SK-N-MC (cell line): Measurements from ENCODE around the gene DAAM1.

Experiments
- DNase-seq: peaks from one replicate; pipeline ENCODE4 v3.0.0-alpha.2; 2011; ENCODE audit warnings: low read depth, low spot score
- H3K27ac ChIP-seq: fragments of 200-600 bp; sonication (generic); 2 replicates; pipeline ENCODE4 v1.5.1; 2016; ENCODE audit warnings: mixed run types
- H3K36me3 ChIP-seq: fragments of 200-600 bp; sonication (generic); 2 replicates; pipeline ENCODE4 v1.6.1; 2017; ENCODE audit warnings: antibody characterized with exemption, low read length, mixed read lengths; ENCODE audit not compliant: insufficient read depth
- H3K4me3 ChIP-seq: fragments of 200-600 bp; sonication (generic); 2 replicates; pipeline ENCODE4 v1.5.1; 2016
- H3K9ac ChIP-seq: fragments of 200-600 bp; sonication (generic); 2 replicates; pipeline ENCODE4 v1.8.0; 2017; ENCODE audit warnings: mixed run types, mixed read lengths; ENCODE audit not compliant: insufficient read length
- H3K9me3 ChIP-seq: fragments of 200-600 bp; sonication (generic); 2 replicates; pipeline ENCODE4 v1.6.1; 2017; ENCODE audit warnings: low read depth, mild to moderate bottlenecking, antibody characterized with exemption, low read length, moderate library complexity, mixed read lengths
- EZH2 ChIP-seq: fragments of 200-600 bp; sonication (generic); IDR thresholded peaks from one replicate; pipeline ENCODE4 v1.6.1; 2017; ENCODE audit warnings: antibody characterized with exemption
- FOXP2 ChIP-seq: optimal IDR thresholded peaks from 2 replicates; pipeline ENCODE3; 2011; ENCODE audit warnings: mild to moderate bottlenecking, moderate library complexity; ENCODE audit not compliant: insufficient read depth; ENCODE audit errors: extremely low read length, control extremely low read depth
- POLR2AphosphoS5 ChIP-seq: IDR thresholded peaks from 2 replicates; pipeline ENCODE4 v1.6.1; 2012; ENCODE audit warnings: mild to moderate bottlenecking, low read depth, low read length, borderline replicate concordance

The DAAM1 gene

GRCh38 chr14:59342516-59343484, 154.3 kb downstream of the DAAM1 start:
- TF ChIP-seq FOXP2 (no peak), POLR2AphosphoS5 (no peak), EZH2 (no peak)
- Histone ChIP-seq H3K27ac (no peak overlapping the region), H3K9me3 (no peaks in the 10 kb centered on the region), H3K9ac (no peak overlapping the region), H3K36me3 (no peaks in the 10 kb centered on the region), H3K4me3 (no peak overlapping the region)
- no peak for DNase-seq

- Histone ChIP-seq H3K9me3 (no peaks in the 10 kb centered on the region), H3K36me3 (no peaks in the 10 kb centered on the region), H3K4me3 (no peak overlapping the region; the same call in 1 of the 2 replicates), H3K27ac (peak overlapping the region; percentile 88; the same call in 1 of the 2 replicates), H3K9ac (no peak overlapping the region)
- DNase-seq = no peak
- TF ChIP-seq POLR2AphosphoS5 (no peak), EZH2 (no peak), FOXP2 (no peak)
Observed at GRCh38 chr14:59343585-59343984, 155.1 kb downstream of the DAAM1 start.

- TF ChIP-seq POLR2AphosphoS5 = no peak
- TF ChIP-seq FOXP2 = no peak
- TF ChIP-seq EZH2 = no peak
- Histone ChIP-seq H3K9me3 (no peaks in the 10 kb centered on the region), H3K27ac (peak overlapping the region; percentile 88), H3K9ac (no peak overlapping the region), H3K36me3 (no peaks in the 10 kb centered on the region), H3K4me3 (peak overlapping the region; percentile 47)
- no peak for DNase-seq
Observed at GRCh38 chr14:59344016-59344415, 155.5 kb downstream of the DAAM1 start.

DNA sequence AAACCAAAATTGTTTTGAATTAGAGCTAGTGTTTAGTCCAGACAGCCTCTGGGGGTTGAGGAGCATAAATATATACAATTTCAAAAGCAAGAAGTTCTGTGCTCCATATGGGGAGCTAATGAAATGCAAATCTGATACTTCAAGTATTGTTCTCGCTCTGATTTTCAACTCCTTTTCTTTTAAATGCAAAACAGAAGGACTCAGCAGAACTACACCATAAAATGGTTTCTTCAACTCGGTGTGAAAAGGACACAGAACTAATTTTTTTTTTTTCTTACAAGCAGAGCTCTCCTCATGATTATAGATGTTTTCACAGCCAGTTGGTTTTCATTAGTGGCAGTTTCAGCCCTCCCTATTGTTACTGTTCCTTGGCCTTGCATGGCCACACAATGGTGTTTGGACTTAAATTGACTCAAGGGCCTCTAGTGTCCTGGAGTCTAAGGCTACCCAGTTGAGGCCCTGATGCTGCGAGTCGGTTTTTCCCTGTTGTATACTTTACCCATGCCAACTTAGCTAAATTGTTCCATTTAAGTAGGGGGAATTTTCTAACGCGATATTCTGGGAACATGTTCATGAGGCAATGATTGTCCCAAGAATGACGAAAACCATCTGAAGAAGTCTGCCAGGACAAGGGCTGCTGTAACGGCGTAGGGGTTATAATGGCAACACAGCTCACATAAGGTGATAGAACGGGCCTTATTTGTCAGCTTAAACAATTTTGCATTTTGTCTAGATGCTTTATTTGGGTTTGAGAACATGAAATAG, 156.4 kb downstream of the DAAM1 start:
- no peak overlapping the region for H3K9ac ChIP-seq

DNA sequence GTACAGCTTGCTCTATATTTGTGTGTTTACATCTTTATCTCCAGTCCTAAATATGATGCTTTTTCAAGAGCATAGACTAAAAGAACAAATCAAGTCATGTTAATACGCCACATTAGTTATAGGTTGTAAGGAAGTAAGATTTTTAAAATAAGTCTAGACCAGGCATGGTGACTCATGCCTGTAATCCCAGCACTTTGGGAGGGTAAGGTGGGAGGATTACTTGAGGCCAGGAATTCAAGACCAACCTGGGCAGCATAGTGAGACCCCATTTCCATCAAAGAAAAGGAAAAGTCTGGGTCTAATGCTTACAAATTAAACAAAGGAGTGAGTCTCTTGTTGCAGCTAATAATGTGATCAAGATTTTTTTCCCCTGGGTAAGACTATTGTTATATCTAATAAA, 157.9 kb downstream of the DAAM1 start:
- Histone ChIP-seq H3K36me3 (no peaks in the 10 kb centered on the region), H3K9me3 (no peaks in the 10 kb centered on the region), H3K9ac (no peak overlapping the region), H3K4me3 (no peak overlapping the region), H3K27ac (no peak overlapping the region)
- TF ChIP-seq EZH2 = no peak
- TF ChIP-seq POLR2AphosphoS5 = no peak
- no peak for TF ChIP-seq FOXP2
- no peak for DNase-seq

More for the DNA sequence above, 156.4 kb downstream of the DAAM1 start:
- Histone ChIP-seq H3K9me3 (no peaks in the 10 kb centered on the region), H3K36me3 (no peaks in the 10 kb centered on the region), H3K4me3 (peak overlapping the region; percentile 47), H3K27ac (peak overlapping the region; percentile 88)
- TF ChIP-seq EZH2 (no peak), POLR2AphosphoS5 (no peak), FOXP2 (no peak)
- peak; percentile 22 for DNase-seq

DNA sequence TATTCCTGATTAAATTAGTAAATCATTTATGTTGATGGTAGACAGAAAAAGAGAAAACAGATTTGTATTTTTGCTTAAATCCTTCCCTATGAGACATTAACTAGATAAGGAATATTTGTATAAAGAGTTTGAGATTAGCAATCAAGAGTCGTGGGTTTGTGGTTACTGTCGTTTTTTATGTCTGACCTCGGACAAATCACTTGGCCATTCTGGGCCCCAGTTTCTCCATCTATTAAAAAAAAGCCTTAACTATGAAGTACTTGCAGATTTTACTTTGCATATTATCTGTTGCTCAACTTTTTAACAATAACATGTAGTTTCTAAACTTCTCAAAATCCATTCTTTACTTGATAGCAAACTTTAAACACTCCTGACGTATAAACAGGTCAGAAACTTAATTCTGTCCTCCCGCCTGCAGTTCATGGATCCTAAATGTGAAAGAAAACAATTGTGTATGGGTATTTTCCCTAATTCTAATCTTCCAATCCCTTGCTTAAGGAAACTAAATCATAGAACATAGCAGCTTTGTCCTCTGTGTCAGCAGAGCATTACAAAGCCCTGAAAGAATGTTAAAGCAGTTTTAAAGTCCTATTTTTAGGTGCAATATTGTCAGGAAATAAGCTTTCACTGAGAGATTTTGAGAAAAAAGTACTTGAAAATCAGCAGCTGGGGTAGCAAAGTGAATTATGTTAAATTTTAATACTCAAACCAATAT, 158.5 kb downstream of the DAAM1 start:
- Histone ChIP-seq H3K9me3 (no peaks in the 10 kb centered on the region), H3K9ac (peak overlapping the region; percentile 20), H3K27ac (no peak overlapping the region), H3K36me3 (no peaks in the 10 kb centered on the region), H3K4me3 (no peak overlapping the region)
- no peak for TF ChIP-seq POLR2AphosphoS5
- no peak for TF ChIP-seq EZH2
- no peak for TF ChIP-seq FOXP2
- DNase-seq = no peak

- Histone ChIP-seq H3K9ac (no peak overlapping the region), H3K36me3 (no peaks in the 10 kb centered on the region), H3K27ac (no peak overlapping the region), H3K4me3 (no peak overlapping the region), H3K9me3 (no peaks in the 10 kb centered on the region)
- TF ChIP-seq POLR2AphosphoS5 = no peak
- no peak for TF ChIP-seq EZH2
- TF ChIP-seq FOXP2 = no peak
- no peak for DNase-seq
Observed at GRCh38 chr14:59347511-59347900, 159.0 kb downstream of the DAAM1 start.
